ENCODE results near the gene RNF169.

Gene RNF169

DNA sequence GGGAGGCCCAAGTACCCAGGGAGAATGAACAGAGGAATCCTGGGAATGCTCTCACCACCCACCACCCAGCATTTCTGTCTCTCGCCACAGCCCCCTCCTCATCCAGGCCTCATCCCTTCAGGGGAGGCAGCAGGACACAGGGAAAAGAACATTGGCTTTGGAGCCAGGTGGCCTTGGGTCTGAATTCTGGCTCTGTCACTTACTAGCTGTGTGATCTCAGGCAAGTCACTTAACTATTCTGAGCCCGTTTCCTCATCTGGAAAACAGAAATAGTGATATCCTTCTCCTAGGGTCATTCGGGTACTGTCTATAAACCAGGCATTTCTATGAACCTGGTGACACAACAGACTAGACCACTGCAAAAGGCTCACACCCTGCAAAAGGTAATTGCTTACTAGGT, 39.5 kb upstream of the RNF169 start:
- Histone ChIP-seq H3K4me3 (ENCODE audit: low read depth, low read length) (no peak overlapping the region), H3K23ac (ENCODE audit: low read length) (no peak overlapping the region), H3K79me1 (ENCODE audit: low read length) (no peaks in the 10 kb centered on the region), H3K27me3 (ENCODE audit: insufficient read depth, low read length) (no peaks in the 10 kb centered on the region), H4K8ac (ENCODE audit: low read depth, low read length) (no peak overlapping the region), H2BK120ac (ENCODE audit: insufficient read depth, low read length, poor library complexity) (no peak overlapping the region), H3K9me3 (ENCODE audit: insufficient read depth, low read depth, low read length) (peaks cover 2% of the 10 kb centered on the region), H2BK12ac (ENCODE audit: low read length) (no peak overlapping the region), H2AFZ (ENCODE audit: insufficient read depth, low read length, poor library complexity) (no peak overlapping the region), H3K4me1 (ENCODE audit: control insufficient read depth in 1 of 2, insufficient read depth in 2 of 2, low read length in 2 of 2) (peaks cover 7 to 12% of the 10 kb centered on the region in 2 experiments), H3K9ac (ENCODE audit: low read length) (no peak overlapping the region), H3K18ac (ENCODE audit: low read length) (no peak overlapping the region), H3K27ac (ENCODE audit: low read depth, low read length) (no peak overlapping the region), H3K4me2 (ENCODE audit: low read length) (no peak overlapping the region), H2AK5ac (ENCODE audit: low read length) (no peak overlapping the region), H4K12ac (ENCODE audit: low read depth, low read length) (no peak overlapping the region), H3K4ac (ENCODE audit: low read depth, low read length) (no peak overlapping the region), H3K36me3 (ENCODE audit: control insufficient read depth in 1 of 2, insufficient read depth in 2 of 2, low read length in 2 of 2) (no peaks in the 10 kb centered on the region), H4K91ac (ENCODE audit: low read depth, low read length) (no peak overlapping the region), H3K79me2 (ENCODE audit: control insufficient read depth, insufficient read depth, low read length, poor library complexity) (no peaks in the 10 kb centered on the region), H3K14ac (ENCODE audit: low read length) (no peak overlapping the region), H2BK5ac (ENCODE audit: low read depth, low read length, poor library complexity) (no peak overlapping the region)
- DNase-seq, result no peak
- WGBS (ENCODE audit: extremely low coverage, insufficient coverage, insufficient read length), result no CpG with 5 or more reads among the region's 3 CpGs

DNA sequence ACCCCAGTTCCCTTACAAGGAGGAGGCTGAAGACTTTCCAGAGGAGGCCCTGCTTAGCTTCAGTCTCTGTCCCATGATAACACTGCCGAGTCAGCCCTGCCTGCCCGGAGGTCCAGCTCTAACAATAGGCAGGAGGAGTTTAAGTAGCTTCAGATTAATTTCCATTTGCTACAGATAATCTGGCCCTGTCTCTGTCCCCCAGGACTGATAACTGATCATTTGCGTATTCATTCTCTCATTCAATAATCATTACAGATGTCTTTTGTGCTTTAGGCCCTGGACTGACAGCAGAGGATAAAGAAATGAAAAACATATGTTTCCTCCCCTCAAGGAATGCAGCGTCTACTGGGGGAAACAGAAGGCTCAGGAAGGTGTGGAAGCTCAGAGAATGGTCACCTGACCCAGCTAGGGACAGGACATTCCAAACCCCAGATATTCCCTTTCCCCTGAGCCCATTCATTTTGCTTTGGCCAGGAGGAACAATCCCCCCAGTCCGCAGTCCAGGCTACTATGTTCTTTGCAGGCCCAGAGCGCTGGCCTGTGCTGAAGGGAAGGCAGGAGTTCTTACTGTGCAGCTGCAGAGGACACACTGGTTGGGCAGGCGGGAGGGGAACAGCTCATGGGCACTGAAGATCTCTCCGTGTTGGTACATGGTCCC, 38.2 kb upstream of the RNF169 start:
- Histone ChIP-seq H3K18ac (ENCODE audit: low read length) (no peak overlapping the region), H3K36me3 (ENCODE audit: control insufficient read depth in 1 of 2, insufficient read depth in 2 of 2, low read length in 2 of 2) (no peaks in the 10 kb centered on the region), H4K12ac (ENCODE audit: low read depth, low read length) (no peak overlapping the region), H2AK5ac (ENCODE audit: low read length) (no peak overlapping the region), H2BK5ac (ENCODE audit: low read depth, low read length, poor library complexity) (no peak overlapping the region), H3K79me2 (ENCODE audit: control insufficient read depth, insufficient read depth, low read length, poor library complexity) (no peaks in the 10 kb centered on the region), H3K9me3 (ENCODE audit: insufficient read depth, low read depth, low read length) (peaks cover 2% of the 10 kb centered on the region), H3K23ac (ENCODE audit: low read length) (no peak overlapping the region), H3K4me3 (ENCODE audit: low read depth, low read length) (no peak overlapping the region), H2AFZ (ENCODE audit: insufficient read depth, low read length, poor library complexity) (peak overlapping the region; percentile 13), H3K9ac (ENCODE audit: low read length) (no peak overlapping the region), H3K4ac (ENCODE audit: low read depth, low read length) (no peak overlapping the region), H2BK12ac (ENCODE audit: low read length) (peak overlapping the region; percentile 30), H4K8ac (ENCODE audit: low read depth, low read length) (peak overlapping the region; percentile 36), H4K91ac (ENCODE audit: low read depth, low read length) (no peak overlapping the region), H3K4me2 (ENCODE audit: low read length) (no peak overlapping the region), H2BK120ac (ENCODE audit: insufficient read depth, low read length, poor library complexity) (peak overlapping the region; percentile 20), H3K4me1 (ENCODE audit: control insufficient read depth in 1 of 2, insufficient read depth in 2 of 2, low read length in 2 of 2) (peaks cover 7 to 12% of the 10 kb centered on the region in 2 experiments), H3K79me1 (ENCODE audit: low read length) (no peaks in the 10 kb centered on the region), H3K27ac (ENCODE audit: low read depth, low read length) (no peak overlapping the region), H3K14ac (ENCODE audit: low read length) (no peak overlapping the region), H3K27me3 (ENCODE audit: insufficient read depth, low read length) (no peaks in the 10 kb centered on the region)
- peak in 1 of 2 donors; percentile 12 for DNase-seq
- no CpG with 5 or more reads among the region's 8 CpGs for WGBS (ENCODE audit: extremely low coverage, insufficient coverage, insufficient read length)

DNA sequence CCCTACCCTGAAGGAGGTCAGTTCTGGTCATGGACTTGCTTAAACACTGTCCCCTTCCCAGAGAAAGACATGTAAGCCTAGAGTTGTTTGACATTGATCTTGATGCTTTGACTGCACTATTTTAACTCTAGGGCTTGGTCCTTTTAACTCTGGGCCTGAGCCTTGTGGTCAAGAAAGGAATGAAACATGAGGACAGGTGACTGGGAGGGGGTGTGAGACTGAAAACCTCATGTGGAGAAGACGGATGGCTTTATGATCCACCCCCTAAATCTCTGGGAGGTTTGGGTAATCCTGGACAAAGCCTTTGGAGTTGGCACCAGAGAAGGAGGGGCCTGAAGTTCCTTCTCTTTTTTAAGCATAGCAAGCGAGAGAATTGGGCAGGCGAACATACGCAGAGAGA, 35.0 kb upstream of the RNF169 start:
- H3K9ac ChIP-seq (ENCODE audit: low read length), result no peak overlapping the region
- H3K14ac ChIP-seq (ENCODE audit: low read length), result no peak overlapping the region
- H3K79me2 ChIP-seq (ENCODE audit: control insufficient read depth, insufficient read depth, low read length, poor library complexity), result no peaks in the 10 kb centered on the region
- H3K4ac ChIP-seq (ENCODE audit: low read depth, low read length), result no peak overlapping the region
- H2AK5ac ChIP-seq (ENCODE audit: low read length), result no peak overlapping the region
- no peak overlapping the region for H3K23ac ChIP-seq (ENCODE audit: low read length)
- H4K12ac ChIP-seq (ENCODE audit: low read depth, low read length), result no peak overlapping the region
- no peak overlapping the region for H3K4me3 ChIP-seq (ENCODE audit: low read depth, low read length)
- no peak overlapping the region for H2BK120ac ChIP-seq (ENCODE audit: insufficient read depth, low read length, poor library complexity)
- H2BK12ac ChIP-seq (ENCODE audit: low read length), result no peak overlapping the region
- DNase-seq, result no peak
- H3K27me3 ChIP-seq (ENCODE audit: insufficient read depth, low read length), result no peaks in the 10 kb centered on the region
- no peak overlapping the region for H4K91ac ChIP-seq (ENCODE audit: low read depth, low read length)
- H3K4me2 ChIP-seq (ENCODE audit: low read length), result no peak overlapping the region
- no peak overlapping the region for H4K8ac ChIP-seq (ENCODE audit: low read depth, low read length)
- peaks cover 7 to 11% of the 10 kb centered on the region in 2 experiments for H3K4me1 ChIP-seq (ENCODE audit: control insufficient read depth in 1 of 2, insufficient read depth in 2 of 2, low read length in 2 of 2)
- H2AFZ ChIP-seq (ENCODE audit: insufficient read depth, low read length, poor library complexity), result no peak overlapping the region
- no peaks in the 10 kb centered on the region for H3K36me3 ChIP-seq (ENCODE audit: control insufficient read depth in 1 of 2, insufficient read depth in 2 of 2, low read length in 2 of 2)
- H3K79me1 ChIP-seq (ENCODE audit: low read length), result no peaks in the 10 kb centered on the region
- no peak overlapping the region for H2BK5ac ChIP-seq (ENCODE audit: low read depth, low read length, poor library complexity)
- H3K18ac ChIP-seq (ENCODE audit: low read length), result no peak overlapping the region
- H3K9me3 ChIP-seq (ENCODE audit: insufficient read depth, low read depth, low read length), result peaks cover 2% of the 10 kb centered on the region
- no CpG with 5 or more reads among the region's 4 CpGs for WGBS (ENCODE audit: extremely low coverage, insufficient coverage, insufficient read length)
- H3K27ac ChIP-seq (ENCODE audit: low read depth, low read length), result no peak overlapping the region

DNA sequence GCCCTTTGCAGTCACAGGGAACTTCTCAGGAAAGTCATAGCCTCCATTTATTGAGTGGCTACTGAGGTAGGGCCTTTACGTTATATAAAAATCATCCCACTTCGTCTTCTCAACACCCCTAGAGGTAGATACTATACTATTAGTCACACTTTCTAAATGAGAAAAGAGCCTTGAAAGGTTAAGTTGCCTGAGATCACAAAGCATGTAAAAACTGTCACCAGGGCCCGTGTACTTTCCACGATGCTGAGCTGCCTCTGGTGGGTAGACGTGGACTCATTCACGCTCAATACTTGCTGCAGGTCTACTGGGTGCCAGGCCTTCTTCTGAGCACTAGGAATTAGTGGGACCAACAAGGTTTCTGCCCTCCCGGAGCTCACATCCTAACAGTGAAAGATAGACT, 33.7 kb upstream of the RNF169 start:
- no peaks in the 10 kb centered on the region for H3K36me3 ChIP-seq (ENCODE audit: control insufficient read depth in 1 of 2, insufficient read depth in 2 of 2, low read length in 2 of 2)
- no peak overlapping the region for H4K91ac ChIP-seq (ENCODE audit: low read depth, low read length)
- H3K4me3 ChIP-seq (ENCODE audit: low read depth, low read length), result no peak overlapping the region
- no peaks in the 10 kb centered on the region for H3K27me3 ChIP-seq (ENCODE audit: insufficient read depth, low read length)
- H3K27ac ChIP-seq (ENCODE audit: low read depth, low read length), result no peak overlapping the region
- no peak overlapping the region for H3K4me2 ChIP-seq (ENCODE audit: low read length)
- H2AFZ ChIP-seq (ENCODE audit: insufficient read depth, low read length, poor library complexity), result no peak overlapping the region
- no peaks in the 10 kb centered on the region for H3K79me2 ChIP-seq (ENCODE audit: control insufficient read depth, insufficient read depth, low read length, poor library complexity)
- H3K9me3 ChIP-seq (ENCODE audit: insufficient read depth, low read depth, low read length), result peaks cover 2% of the 10 kb centered on the region
- H2BK12ac ChIP-seq (ENCODE audit: low read length), result no peak overlapping the region
- H3K4me1 ChIP-seq (ENCODE audit: control insufficient read depth in 1 of 2, insufficient read depth in 2 of 2, low read length in 2 of 2), result peaks cover 6 to 7% of the 10 kb centered on the region in 2 experiments
- no peak overlapping the region for H4K8ac ChIP-seq (ENCODE audit: low read depth, low read length)
- no peak overlapping the region for H4K12ac ChIP-seq (ENCODE audit: low read depth, low read length)
- H2BK120ac ChIP-seq (ENCODE audit: insufficient read depth, low read length, poor library complexity), result no peak overlapping the region
- no peak overlapping the region for H3K9ac ChIP-seq (ENCODE audit: low read length)
- H2BK5ac ChIP-seq (ENCODE audit: low read depth, low read length, poor library complexity), result no peak overlapping the region
- no peak overlapping the region for H3K14ac ChIP-seq (ENCODE audit: low read length)
- no peaks in the 10 kb centered on the region for H3K79me1 ChIP-seq (ENCODE audit: low read length)
- H2AK5ac ChIP-seq (ENCODE audit: low read length), result no peak overlapping the region
- no peak overlapping the region for H3K18ac ChIP-seq (ENCODE audit: low read length)
- H3K23ac ChIP-seq (ENCODE audit: low read length), result no peak overlapping the region
- no peak overlapping the region for H3K4ac ChIP-seq (ENCODE audit: low read depth, low read length)
- no CpG with 5 or more reads among the region's 7 CpGs for WGBS (ENCODE audit: extremely low coverage, insufficient coverage, insufficient read length)
- DNase-seq, result no peak
